T-helper 17 cell (primary cell): ENCODE results near the gene STARD13. TPM values are rescaled to one million over a fixed set of nuclear protein-coding genes. Genes with fewer than 3 reads are reported as not detected.

Experiments
- ATAC-seq: fragments of 150-1000 bp; cut with Tn5 transposase; 2 replicates; pipeline ENCODE4 v1.10.0; 2021; ENCODE audit warnings: mild to moderate bottlenecking, moderate library complexity
- DNase-seq, 3 donors: peaks; one replicate each; pipeline versions ENCODE4 v3.0.0 to v3.0.0-alpha.2; 2020 to 2021
- H3K9me3 ChIP-seq: one replicate; pipeline ENCODE4 v1.7.0; 2013; ENCODE audit warnings: low read length, mild to moderate bottlenecking; ENCODE audit not compliant: control insufficient read depth, poor library complexity, severe bottlenecking
- H3K27ac Mint-ChIP-seq: one replicate; pipeline ENCODE4 v1.8.0; 2022; ENCODE audit warnings: mild to moderate bottlenecking, moderate library complexity, mixed read lengths
- H3K27me3 Mint-ChIP-seq: one replicate; pipeline ENCODE4 v1.8.0; 2022; ENCODE audit warnings: mixed read lengths
- H3K36me3 Mint-ChIP-seq: one replicate; pipeline ENCODE4 v1.8.0; 2022; ENCODE audit warnings: low read depth, mixed read lengths
- H3K4me1 Mint-ChIP-seq: one replicate; pipeline ENCODE4 v1.8.0; 2022; ENCODE audit warnings: mild to moderate bottlenecking, mixed read lengths
- H3K4me3 Mint-ChIP-seq: one replicate; pipeline ENCODE4 v1.8.0; 2022; ENCODE audit warnings: mild to moderate bottlenecking, moderate library complexity, mixed read lengths
- total RNA-seq, 4 donors: library from RNA in 2 of 4; stranded (reverse) in 2 of 4; gene quantifications; one replicate each; pipeline ENCODE4 v1.2.3 and lab custom pipeline; 2022 to 2026

STARD13 gene
- total RNA-seq, 2 donors from 2014 or later, result not detected

GRCh38 chr13:33262997-33263396 is 22.6 kb downstream of the STARD13 start:
- DNase-seq, result no peak
- no peaks in the 10 kb centered on the region for H3K4me1 Mint-ChIP-seq
- H3K4me3 Mint-ChIP-seq, result no peak overlapping the region
- no peak overlapping the region for H3K27ac Mint-ChIP-seq
- no peak for ATAC-seq
- H3K9me3 ChIP-seq, result no peaks in the 10 kb centered on the region
- no peaks in the 10 kb centered on the region for H3K36me3 Mint-ChIP-seq
- H3K27me3 Mint-ChIP-seq, result peaks cover 32% of the 10 kb centered on the region

GRCh38 chr13:33262594-33262993 is 23.0 kb downstream of the STARD13 start:
- no peak overlapping the region for H3K27ac Mint-ChIP-seq
- DNase-seq (no peak), ATAC-seq (no peak)
- H3K9me3 ChIP-seq, result no peaks in the 10 kb centered on the region
- H3K36me3 Mint-ChIP-seq, result no peaks in the 10 kb centered on the region
- peaks cover 30% of the 10 kb centered on the region for H3K27me3 Mint-ChIP-seq
- no peaks in the 10 kb centered on the region for H3K4me1 Mint-ChIP-seq
- H3K4me3 Mint-ChIP-seq, result no peak overlapping the region

- no peak for DNase-seq
- Mint-ChIP-seq H3K4me1 (no peaks in the 10 kb centered on the region), H3K27me3 (peaks cover 29% of the 10 kb centered on the region), H3K4me3 (no peak overlapping the region), H3K27ac (no peak overlapping the region), H3K36me3 (no peaks in the 10 kb centered on the region)
- no peak for ATAC-seq
- H3K9me3 ChIP-seq, result no peaks in the 10 kb centered on the region
These were observed 23.5 kb downstream of the STARD13 start for GRCh38 chr13:33262062-33262487.

GRCh38 chr13:33261387-33262061 is 24.0 kb downstream of the STARD13 start:
- H3K4me1 Mint-ChIP-seq, result no peaks in the 10 kb centered on the region

GRCh38 chr13:33260168-33261098 is 25.1 kb downstream of the STARD13 start:
- no peaks in the 10 kb centered on the region for H3K4me1 Mint-ChIP-seq
- H3K9me3 ChIP-seq, result no peaks in the 10 kb centered on the region
- DNase-seq (no peak), ATAC-seq (no peak)
- peaks cover 23% of the 10 kb centered on the region for H3K27me3 Mint-ChIP-seq
- H3K27ac Mint-ChIP-seq, result no peak overlapping the region
- no peak overlapping the region for H3K4me3 Mint-ChIP-seq
- no peaks in the 10 kb centered on the region for H3K36me3 Mint-ChIP-seq

More at GRCh38 chr13:33261387-33262061, 24.0 kb downstream of the STARD13 start:
- Mint-ChIP-seq H3K27ac (no peak overlapping the region), H3K27me3 (peaks cover 29% of the 10 kb centered on the region), H3K4me3 (no peak overlapping the region), H3K36me3 (no peaks in the 10 kb centered on the region)
- no peaks in the 10 kb centered on the region for H3K9me3 ChIP-seq
- no peak for ATAC-seq
- DNase-seq, result no peak

GRCh38 chr13:33259296-33259695 is 26.3 kb downstream of the STARD13 start:
- Mint-ChIP-seq H3K27ac (no peak overlapping the region), H3K4me3 (no peak overlapping the region), H3K4me1 (no peaks in the 10 kb centered on the region), H3K27me3 (peaks cover 30% of the 10 kb centered on the region), H3K36me3 (no peaks in the 10 kb centered on the region)
- DNase-seq (no peak), ATAC-seq (no peak)
- no peaks in the 10 kb centered on the region for H3K9me3 ChIP-seq

GRCh38 chr13:33258808-33259193 is 26.8 kb downstream of the STARD13 start:
- no peak overlapping the region for H3K27ac Mint-ChIP-seq
- H3K27me3 Mint-ChIP-seq, result peaks cover 34% of the 10 kb centered on the region
- no peaks in the 10 kb centered on the region for H3K36me3 Mint-ChIP-seq
- DNase-seq (no peak), ATAC-seq (no peak)
- no peak overlapping the region for H3K4me3 Mint-ChIP-seq
- H3K9me3 ChIP-seq, result no peaks in the 10 kb centered on the region
- no peaks in the 10 kb centered on the region for H3K4me1 Mint-ChIP-seq

GRCh38 chr13:33257841-33258807 is 27.4 kb downstream of the STARD13 start:
- H3K27me3 Mint-ChIP-seq, result peaks cover 37% of the 10 kb centered on the region
- no peak overlapping the region for H3K4me3 Mint-ChIP-seq
- ATAC-seq (no peak), DNase-seq (no peak)
- H3K9me3 ChIP-seq, result no peaks in the 10 kb centered on the region
- no peak overlapping the region for H3K27ac Mint-ChIP-seq
- no peaks in the 10 kb centered on the region for H3K4me1 Mint-ChIP-seq
- no peaks in the 10 kb centered on the region for H3K36me3 Mint-ChIP-seq

- no peaks in the 10 kb centered on the region for H3K4me1 Mint-ChIP-seq
- no peak overlapping the region for H3K27ac Mint-ChIP-seq
- no peaks in the 10 kb centered on the region for H3K36me3 Mint-ChIP-seq
- ATAC-seq (no peak), DNase-seq (no peak)
- H3K9me3 ChIP-seq, result no peaks in the 10 kb centered on the region
- H3K27me3 Mint-ChIP-seq, result peaks cover 36% of the 10 kb centered on the region
- no peak overlapping the region for H3K4me3 Mint-ChIP-seq
These were observed 29.3 kb downstream of the STARD13 start for GRCh38 chr13:33256148-33256840.

GRCh38 chr13:33252135-33252534 is 33.4 kb downstream of the STARD13 start:
- DNase-seq (no peak), ATAC-seq (no peak)
- Mint-ChIP-seq H3K27me3 (peaks cover 35% of the 10 kb centered on the region), H3K27ac (no peak overlapping the region), H3K4me1 (no peaks in the 10 kb centered on the region), H3K4me3 (no peak overlapping the region), H3K36me3 (peaks cover 3% of the 10 kb centered on the region)
- no peaks in the 10 kb centered on the region for H3K9me3 ChIP-seq

- no peaks in the 10 kb centered on the region for H3K9me3 ChIP-seq
- H3K36me3 Mint-ChIP-seq, result peaks cover 5% of the 10 kb centered on the region
- no peak overlapping the region for H3K4me3 Mint-ChIP-seq
- no peaks in the 10 kb centered on the region for H3K4me1 Mint-ChIP-seq
- peaks cover 32% of the 10 kb centered on the region for H3K27me3 Mint-ChIP-seq
- ATAC-seq (no peak), DNase-seq (no peak)
- no peak overlapping the region for H3K27ac Mint-ChIP-seq
These were observed 34.4 kb downstream of the STARD13 start for GRCh38 chr13:33251131-33251661.

GRCh38 chr13:33250609-33251008 is 34.9 kb downstream of the STARD13 start:
- no peak overlapping the region for H3K27ac Mint-ChIP-seq
- peaks cover 32% of the 10 kb centered on the region for H3K27me3 Mint-ChIP-seq
- peaks cover 5% of the 10 kb centered on the region for H3K36me3 Mint-ChIP-seq
- no peak overlapping the region for H3K4me3 Mint-ChIP-seq
- no peaks in the 10 kb centered on the region for H3K4me1 Mint-ChIP-seq
- no peaks in the 10 kb centered on the region for H3K9me3 ChIP-seq
- ATAC-seq (no peak), DNase-seq (no peak)
